Measurements from ENCODE around the gene KRT78. TPM values are rescaled to one million over a fixed set of nuclear protein-coding genes. Genes with fewer than 3 reads are reported as not detected.
"Not testable (repeated sequence)": the region's sequence is repeated elsewhere in the genome, so short reads cannot be mapped to it uniquely, and the experiment has no call there.

The KRT78 gene
- total RNA-seq, 1 donor from 2014 or later = not detected

DNA sequence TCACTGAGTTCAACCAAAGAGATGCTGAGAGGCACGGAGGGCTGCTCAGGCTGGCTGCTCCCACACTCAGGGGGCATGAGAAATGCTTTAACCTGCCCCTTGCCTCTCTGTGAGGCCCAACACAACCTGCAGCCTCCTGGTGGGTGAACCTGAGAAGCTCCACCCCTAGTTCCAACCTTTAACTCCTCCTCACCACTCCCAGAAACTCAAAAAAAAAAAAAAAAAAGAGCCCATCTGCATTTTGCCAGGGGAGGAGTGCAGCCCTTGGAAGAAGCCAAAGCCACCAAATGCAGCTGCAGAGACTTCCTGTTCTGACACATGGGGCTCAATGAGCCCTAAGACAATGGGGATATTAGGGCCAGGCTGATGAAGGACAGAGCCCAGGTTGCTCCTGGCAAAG is 43.8 kb downstream of the KRT78 start:
- DNase-seq (ENCODE audit: low spot score) = no peak
- intact Hi-C loops (cut with DNase I) = no loop called here

DNA sequence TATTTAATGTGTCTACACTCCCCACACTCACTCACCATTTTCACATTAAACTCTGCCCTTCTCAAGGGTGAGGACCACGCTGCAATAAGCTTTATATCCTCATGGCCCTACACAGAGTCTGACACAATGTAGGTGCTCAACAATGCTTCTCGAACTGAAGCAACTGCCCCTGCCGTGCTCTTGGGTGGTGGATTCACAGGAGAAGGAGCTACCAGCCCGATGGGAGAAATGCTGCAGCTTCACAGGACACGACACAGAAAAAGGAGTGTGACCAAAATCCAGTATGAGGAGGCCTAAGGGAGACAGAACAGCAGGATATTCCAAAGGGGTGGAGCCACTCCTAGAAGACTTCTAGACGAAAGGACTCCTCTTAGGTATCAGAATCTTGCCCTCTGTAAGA is 46.4 kb downstream of the KRT78 start:
- intact Hi-C loops (cut with DNase I) = no loop called here
- no peak for DNase-seq (ENCODE audit: low spot score)

DNA sequence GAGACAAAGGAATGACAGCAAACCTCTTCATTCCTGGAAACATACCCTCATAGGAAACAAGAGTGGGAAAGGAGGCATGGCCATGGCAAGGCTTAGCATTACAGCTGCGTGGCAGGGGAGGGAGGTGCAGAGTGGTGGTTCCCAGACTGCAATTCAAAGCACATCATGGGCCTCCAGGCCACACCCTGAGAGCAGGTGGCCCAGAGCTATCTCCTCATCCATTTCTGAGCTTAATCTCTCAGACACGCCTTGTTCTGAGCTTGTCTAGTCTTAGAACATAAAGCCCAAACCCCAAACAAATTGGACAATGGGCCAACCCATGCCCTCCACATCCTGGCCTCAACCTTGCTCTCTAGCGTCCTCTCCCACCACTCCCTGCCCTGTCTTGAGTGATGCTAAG is 47.0 kb downstream of the KRT78 start:
- intact Hi-C loops (cut with DNase I) = no loop called here
- no peak for DNase-seq (ENCODE audit: low spot score)

DNA sequence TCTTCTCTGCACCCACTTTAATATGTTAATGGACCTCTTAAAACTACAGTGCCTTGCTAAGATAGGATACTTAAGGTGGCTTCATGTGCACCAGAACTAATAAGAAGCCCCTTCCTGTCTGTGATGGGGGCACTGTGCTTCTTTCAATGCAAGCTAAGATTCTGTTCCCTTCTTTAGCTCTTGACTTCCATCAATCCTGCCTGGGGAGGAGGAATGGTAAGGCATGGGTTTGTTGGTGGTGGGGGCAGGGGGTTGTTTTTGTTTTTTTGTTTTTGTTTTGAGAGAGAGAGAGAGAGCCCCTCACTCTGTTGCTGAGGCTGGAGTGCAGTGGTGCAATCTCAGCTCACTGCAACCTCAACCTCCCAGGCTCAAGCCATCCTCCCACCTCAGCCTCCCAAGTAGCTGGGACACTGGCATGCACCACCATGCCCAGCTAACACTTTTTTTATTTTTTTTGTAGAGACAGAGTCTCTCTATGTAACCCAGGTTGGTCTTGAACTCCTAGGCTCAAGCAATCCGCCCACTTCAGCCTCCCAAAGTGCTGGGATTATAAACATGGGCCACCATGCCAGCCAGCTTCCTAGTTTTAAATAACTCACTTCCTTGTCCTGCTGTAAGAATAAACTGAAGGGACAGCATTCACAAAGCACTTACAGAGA is 48.4 kb downstream of the KRT78 start:
- no peak for DNase-seq (ENCODE audit: low spot score)
- intact Hi-C loops (cut with DNase I) = no loop called here

DNA sequence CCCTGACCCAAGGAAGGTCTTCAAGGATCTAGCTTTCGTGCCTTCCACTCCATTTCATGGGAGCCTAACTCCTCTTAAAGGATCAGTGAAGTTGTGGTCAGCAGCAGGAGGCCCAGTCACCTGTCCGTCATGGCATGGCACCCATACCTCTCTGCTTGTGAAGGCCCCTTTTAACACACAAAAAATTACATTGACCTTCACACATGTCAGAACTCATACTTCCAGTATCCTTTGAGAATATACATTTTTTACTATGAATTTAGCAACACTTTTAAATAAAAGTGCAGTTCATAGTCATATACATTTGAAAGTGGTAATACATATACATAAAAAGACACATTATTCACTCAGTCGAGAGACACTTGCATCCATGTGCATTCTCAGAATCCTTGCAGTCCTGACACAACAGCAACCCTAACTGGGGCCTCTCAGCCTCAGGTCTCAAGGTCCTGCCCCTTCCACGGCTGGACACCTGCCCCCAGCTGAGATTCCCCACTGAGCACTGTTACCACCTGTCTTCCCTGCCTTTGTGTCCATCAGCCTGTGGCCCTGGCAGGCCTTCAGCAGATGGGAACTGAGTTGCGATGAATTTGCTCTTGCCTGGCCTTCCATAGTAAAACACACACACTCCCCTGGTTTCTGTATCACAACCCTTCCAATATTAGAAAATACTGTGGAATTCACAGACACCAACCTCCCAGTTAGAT is 49.1 kb downstream of the KRT78 start:
- intact Hi-C loops (cut with DNase I) = no loop called here
- DNase-seq (ENCODE audit: low spot score) = no peak

DNA sequence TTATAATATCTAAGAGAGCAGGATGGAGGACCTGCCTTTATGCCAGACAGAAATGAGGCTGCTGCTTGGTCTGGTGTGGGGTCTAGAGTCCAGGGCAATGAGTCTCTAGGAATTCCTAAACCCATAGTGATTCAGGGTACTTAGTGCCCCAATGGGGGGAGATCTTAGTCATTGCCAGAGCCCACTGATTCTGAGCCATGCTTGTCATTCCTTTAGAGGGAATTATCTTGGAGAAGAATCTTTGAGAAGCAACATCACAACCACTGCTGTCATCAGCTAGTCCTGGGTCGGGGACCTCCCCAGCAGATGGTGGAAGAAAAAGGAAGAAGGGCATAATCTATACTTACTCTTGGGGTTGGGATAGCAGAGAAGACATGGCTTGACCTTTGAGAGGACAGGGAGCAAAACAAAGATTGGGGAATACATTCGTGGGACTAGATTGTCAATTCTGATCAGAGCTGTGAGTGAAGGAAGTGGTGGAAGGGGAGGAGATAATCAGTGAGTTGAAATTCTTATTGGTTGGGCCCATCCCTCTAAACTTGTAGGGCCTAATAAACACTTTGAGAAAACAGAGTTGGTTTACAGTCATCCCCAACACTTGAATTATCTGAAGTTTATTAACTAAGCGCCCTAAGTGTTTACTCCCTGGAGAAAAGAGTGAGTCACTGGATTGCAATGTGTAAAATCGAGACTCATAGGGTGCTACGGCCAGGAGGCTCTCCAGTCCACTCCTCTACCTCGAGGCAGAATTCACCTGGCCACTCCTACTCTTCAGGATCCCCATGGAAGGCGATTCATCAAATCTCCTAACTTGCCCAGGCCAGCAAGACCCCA is 49.9 kb downstream of the KRT78 start:
- intact Hi-C loops (cut with DNase I) = no loop called here
- no peak for DNase-seq (ENCODE audit: low spot score)

DNA sequence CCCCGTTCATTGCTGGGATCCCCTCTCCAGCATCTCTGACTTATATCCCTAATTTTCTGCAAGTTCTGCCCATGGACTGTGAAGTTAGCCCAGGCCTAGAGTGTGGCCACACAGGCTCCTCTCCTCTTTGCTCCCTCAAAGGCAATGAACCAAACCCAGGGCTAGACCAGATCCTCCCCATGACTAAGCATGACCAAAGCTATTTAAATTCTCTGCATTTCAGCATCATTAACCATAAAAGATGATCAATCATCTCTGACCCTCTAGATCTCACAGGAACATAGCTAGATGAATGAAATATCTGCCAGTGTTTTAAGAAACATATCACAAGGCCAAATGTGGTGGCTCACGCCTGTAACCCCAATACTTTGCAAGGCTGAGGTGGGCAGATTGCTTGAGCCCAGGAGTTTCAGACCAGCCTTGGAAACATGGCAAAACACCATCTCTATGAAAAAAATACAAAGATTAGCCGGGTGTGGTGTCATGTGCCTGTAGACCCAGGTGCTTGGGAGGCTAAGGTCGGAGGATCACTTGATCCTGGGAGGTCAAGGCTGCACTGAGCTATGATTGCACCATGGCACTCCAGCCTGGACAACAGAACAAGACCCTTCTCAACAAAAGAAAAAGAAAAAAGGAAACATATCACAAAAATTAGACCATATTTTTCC is 50.7 kb downstream of the KRT78 start:
- intact Hi-C loops (cut with DNase I) = no loop called here

DNA sequence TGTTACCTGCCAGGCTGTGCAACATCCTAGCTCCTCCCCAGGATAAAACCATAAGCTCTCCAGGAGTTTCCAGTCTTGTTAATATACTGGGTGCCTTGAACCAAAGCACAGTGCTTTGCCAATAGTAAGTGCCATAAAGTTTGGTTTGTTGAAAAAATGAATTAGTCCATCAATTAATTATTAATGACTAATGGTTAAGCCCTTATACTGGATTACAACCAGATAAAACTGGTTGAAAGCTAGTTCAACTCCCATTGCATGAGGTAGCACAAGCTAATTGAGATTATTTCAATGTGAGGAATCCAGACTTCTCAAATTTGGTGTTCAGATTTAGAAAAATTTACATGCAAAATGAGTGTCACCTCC is 51.3 kb downstream of the KRT78 start:
- intact Hi-C loops (cut with DNase I) = no loop called here
- no peak for DNase-seq (ENCODE audit: low spot score)

More for the DNA sequence above, 50.7 kb downstream of the KRT78 start:
- no peak for DNase-seq (ENCODE audit: low spot score)

DNA sequence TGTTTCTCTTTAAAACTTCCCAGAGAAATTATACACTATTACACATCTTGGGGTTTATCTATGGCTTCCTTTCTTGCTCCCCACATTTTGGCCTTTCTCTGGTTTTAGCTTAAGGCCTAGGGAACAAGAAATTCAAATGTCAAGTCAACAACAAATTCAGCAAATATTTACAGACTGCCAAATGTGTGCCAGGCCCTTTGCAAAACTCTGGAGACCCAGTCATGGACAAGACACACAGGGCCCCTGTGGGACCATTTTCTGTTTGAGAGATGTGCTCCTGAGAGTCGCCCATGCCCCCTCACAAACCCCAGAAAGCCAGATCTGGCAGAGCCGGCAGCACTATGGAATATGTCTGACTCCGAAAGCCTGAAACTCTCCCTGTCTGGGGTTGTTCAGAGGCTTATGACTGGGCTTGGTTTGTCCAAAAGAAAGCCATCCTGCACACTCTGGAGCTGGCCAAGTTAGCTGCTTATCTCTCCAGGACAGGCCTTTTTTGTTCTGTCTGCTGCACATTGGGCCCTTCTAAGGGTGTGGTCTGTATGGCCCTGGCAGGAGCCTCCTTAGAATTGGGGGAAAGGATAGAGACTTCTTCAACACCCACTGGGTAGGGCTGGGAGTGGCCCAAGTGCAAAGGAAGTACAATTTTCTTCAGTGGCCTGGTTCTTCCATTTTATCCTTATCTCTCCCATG is 51.8 kb downstream of the KRT78 start:
- intact Hi-C loops (cut with DNase I) = no loop called here
- DNase-seq (ENCODE audit: low spot score) = no peak

DNA sequence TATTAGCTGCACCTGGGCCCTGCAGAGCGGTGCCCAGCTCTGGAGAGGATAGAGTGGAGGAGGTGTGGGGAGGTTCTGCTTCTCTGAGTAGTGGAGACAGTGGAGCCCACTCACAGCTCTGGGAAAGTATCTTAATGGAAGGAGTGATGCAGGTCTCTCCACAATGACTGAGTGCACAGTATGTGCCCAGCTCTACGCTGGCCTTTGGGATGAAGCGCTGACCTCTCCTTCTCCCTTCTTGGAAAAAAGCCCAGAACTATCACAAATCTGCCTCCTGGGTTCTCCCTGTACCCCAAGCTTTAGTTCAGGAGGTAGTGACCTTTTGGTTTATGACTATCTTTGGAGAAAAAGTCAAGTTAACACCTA is 52.4 kb downstream of the KRT78 start:
- intact Hi-C loops (cut with DNase I) = no loop called here
- DNase-seq (ENCODE audit: low spot score) = no peak

DNA sequence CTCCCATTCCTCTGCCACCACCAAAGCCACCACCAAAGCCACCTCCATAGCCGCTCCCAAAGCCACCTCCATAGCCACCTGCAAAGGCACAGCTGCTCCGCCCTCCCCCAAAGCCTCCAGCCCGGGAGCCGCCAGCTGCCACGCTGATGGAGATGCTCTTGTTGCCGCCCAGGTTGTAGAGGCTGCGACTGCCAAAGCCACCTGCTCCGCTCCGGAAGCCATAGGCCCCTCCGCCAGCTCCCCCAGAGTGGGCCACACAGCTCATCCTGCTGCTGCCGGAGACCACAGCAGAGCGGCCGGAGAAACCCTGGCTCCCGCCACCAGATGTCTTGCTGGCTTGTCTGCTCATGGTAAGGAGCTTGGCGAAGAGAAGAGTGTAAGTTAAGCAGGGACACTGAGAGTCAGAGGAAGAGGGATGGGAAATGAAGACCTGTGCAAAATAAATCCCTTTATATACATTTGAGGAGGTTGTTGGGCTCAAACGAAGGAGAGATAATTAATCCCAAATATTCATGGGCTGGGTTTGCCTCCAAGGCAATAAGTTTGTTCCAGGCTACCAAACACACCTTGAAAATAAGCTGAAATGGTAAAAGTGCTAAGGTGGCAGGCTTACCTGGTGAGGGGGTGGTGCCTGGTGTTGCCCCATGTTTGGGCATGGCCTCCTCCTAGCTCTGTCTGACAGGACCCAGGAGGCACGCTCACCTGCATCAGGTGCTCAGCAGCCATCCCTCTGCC is 52.9 kb downstream of the KRT78 start, which contains the start of gene KRT3:
Gene KRT3 (minus strand): TSS at position 424 of the 735 bp plus-strand sequence. CDS start 75 bp downstream, at position 349.
- no peak for DNase-seq (ENCODE audit: low spot score)
- intact Hi-C loops (cut with DNase I) = no loop called here

DNA sequence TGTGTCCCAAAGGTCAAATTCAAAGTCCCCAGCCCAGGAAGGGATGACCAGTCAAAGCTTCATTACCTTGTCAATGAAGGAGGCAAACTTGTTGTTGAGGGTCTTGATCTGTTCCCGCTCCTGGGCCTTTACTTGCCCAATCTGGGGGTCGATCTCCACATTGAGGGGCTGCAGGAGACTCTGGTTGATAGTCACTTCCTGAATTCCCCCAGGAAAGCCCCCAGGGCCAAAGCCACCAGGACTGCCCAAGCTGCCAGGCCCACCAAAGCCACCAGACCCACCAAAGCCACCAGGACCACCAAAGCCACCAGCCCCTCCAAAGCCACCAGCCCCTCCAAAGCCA is 53.5 kb downstream of the KRT78 start:
- intact Hi-C loops (cut with DNase I); DNase-seq (ENCODE audit: low spot score): not testable (repeated sequence)

DNA sequence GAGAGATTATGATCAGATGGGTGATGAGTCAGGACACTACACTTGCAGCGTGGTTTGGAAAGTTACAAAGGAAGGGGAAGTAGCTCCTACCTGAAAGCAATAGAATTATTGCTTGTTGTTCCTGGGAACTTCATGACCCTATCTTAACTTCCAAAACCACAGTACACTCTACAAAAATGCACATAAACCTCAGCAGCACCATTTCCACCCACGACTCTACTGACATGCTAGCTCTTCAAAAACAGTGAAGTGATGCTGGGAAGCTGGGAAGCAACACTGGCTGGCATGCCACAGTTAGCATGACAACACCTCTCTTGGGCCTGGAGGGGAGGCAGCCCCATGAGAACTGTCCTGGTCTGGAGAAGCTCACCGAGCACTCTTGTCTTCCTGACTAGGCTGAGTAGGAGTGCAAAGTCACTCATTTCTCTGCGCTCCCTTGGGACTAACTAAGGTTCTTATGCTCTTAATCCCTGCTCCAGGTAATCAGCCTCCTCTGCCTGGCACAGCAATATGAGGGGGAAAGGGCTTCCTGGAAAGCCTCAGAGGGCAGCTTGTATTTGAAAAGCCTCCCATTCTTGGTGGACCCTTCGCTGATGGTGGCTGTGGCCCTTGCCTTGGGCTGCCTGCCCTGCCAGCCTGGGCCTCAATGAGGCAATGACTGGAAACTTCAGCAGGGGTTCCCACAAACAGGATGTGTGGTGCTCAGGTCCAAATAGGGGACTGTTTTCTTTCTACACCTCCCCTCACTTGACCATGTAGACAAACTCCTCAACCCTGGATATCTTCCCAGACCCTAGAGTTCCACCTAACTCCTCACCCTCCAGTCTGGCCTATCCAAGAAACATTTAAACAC is 54.1 kb downstream of the KRT78 start:
- DNase-seq (ENCODE audit: low spot score) = no peak
- intact Hi-C loops (cut with DNase I) = no loop called here

DNA sequence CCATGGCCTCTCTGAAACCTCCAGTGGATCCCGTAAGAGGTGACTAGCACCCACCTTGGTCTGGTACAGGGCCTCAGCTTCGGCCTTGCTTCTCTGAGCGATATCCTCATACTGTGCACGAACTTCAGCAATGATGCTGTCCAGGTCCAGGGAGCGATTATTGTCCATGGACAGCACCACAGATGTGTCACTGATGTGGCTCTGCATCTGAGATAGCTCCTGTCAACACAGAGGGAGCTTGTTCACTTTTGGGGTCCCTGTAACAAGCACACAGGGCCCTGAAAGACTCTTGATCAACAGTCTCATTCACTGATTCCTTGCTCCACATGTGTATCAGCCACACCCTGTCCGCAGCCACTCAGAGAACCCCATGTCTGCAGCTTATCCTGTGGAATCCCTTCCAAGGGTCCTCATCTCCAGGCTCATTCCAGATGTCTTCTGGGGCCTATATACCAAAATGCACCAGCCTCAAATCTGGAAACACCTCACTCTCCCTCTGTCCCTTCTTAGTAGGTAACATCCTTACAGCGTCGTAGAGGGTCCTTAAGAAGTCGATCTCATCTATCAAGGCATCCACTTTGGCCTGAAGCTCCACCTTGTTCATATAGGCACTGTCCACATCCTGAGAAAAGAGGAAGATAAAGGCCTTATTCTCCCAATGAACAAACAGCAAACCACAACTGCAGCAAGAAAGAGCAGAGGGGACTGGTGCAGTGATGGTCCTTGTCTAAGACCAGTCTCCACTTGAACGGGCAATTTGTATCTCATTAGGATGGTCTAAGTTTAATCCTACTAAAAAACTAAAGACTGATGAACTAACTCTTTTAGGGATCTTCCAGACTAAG is 56.4 kb downstream of the KRT78 start:
- no peak for DNase-seq (ENCODE audit: low spot score)
- intact Hi-C loops (cut with DNase I) = no loop called here

DNA sequence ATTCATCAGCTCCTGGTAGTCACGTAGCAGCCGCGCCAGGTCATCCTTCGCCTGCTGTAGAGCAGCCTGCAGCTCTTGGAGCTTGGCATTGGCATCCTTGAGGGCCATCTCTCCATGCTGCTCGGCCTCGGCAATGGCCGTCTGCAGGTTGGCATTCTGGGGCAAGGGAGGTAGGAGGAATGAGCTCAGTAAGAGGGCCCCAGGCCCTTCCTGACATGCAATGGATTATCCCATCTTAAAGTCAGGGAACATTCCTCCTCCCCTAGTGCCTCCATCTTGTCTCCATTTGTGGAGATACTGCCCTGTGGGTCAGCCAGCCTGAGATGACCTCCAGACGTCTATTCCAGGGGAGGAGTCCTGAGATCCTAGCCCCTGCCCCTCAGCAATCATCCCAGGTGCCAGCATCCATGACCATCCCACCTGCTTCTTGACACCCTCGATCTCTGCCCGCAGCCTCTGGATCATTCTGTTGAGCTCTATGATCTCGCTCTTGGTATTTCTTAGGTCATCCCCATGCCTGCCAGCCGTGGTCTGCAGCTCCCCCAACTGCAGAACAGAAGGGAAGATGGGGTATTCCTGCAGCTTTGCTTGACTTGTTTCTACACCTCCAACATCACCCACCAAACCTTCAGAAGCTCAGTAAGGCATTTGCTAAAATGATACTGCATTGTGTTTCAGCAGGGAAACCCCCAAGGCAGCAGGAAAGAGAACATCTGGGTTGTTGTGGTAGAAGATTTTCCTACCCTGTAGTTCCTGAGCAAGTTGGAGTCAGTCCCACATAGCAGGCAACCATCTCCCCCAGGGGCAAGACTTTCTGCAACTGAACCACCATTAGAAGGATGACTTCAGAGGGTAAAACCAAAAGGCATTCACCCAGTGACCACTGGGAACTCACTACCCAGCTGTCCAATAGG is 57.3 kb downstream of the KRT78 start:
- intact Hi-C loops (cut with DNase I) = no loop called here
- no peak for DNase-seq (ENCODE audit: low spot score)

Data from cardiac septum (tissue), 1 donor.